HFF-Myc (cell line): ENCODE measurements around the gene FNBP1L.
A peak's percentile ranks its signal among the peaks of the same experiment; 100 is the strongest.

Source experiments
- DNase-seq: peaks from one replicate; pipeline ENCODE4 v3.0.0-alpha.2; 2011; ENCODE audit warnings: low read depth; ENCODE audit errors: extremely low read depth
- H3K4me3 ChIP-seq: replicated peaks from 2 replicates; pipeline ENCODE4 v1.5.1; 2011; ENCODE audit warnings: low read depth, mild to moderate bottlenecking, control low read depth, low read length
- CTCF ChIP-seq: IDR thresholded peaks from 2 replicates; pipeline ENCODE4 v1.5.1; 2012; ENCODE audit warnings: mild to moderate bottlenecking, low read depth, low read length, control low read depth; ENCODE audit errors: missing control alignments

FNBP1L gene

GRCh38 chr1:93434987-93435386 is 12.9 kb upstream of the FNBP1L start:
- no peak for TF ChIP-seq CTCF
- DNase-seq, result no peak
- no peak overlapping the region for H3K4me3 ChIP-seq

- no peak for DNase-seq
- no peak overlapping the region for H3K4me3 ChIP-seq
- TF ChIP-seq CTCF, result no peak
Measured at GRCh38 chr1:93435443-93435842, 12.5 kb upstream of the FNBP1L start.

- no peak for DNase-seq
- H3K4me3 ChIP-seq, result no peak overlapping the region
- no peak for TF ChIP-seq CTCF
Measured at GRCh38 chr1:93436496-93436895, 11.4 kb upstream of the FNBP1L start.

- DNase-seq, result no peak
- TF ChIP-seq CTCF, result peak; percentile 30
- no peak overlapping the region for H3K4me3 ChIP-seq
Measured at GRCh38 chr1:93437976-93438605, 9.8 kb upstream of the FNBP1L start.

- DNase-seq, result no peak
- H3K4me3 ChIP-seq, result no peak overlapping the region
- no peak for TF ChIP-seq CTCF
Measured at GRCh38 chr1:93438716-93439115, 9.2 kb upstream of the FNBP1L start.

GRCh38 chr1:93440272-93440671 is 7.6 kb upstream of the FNBP1L start:
- no peak overlapping the region for H3K4me3 ChIP-seq
- no peak for DNase-seq
- TF ChIP-seq CTCF, result no peak

- TF ChIP-seq CTCF, result no peak
- DNase-seq, result no peak
- no peak overlapping the region for H3K4me3 ChIP-seq
Measured at GRCh38 chr1:93440706-93441105, 7.2 kb upstream of the FNBP1L start.
